HG02943 (cell line): Measurements from ENCODE around the gene SUCLG2.
"Not testable (repeated sequence)": the region's sequence is repeated elsewhere in the genome, so short reads cannot be mapped to it uniquely, and the experiment has no call there.

Source experiments
- ATAC-seq: cut with Tn5 transposase; IDR thresholded peaks from one replicate; pipeline ENCODE4 v1.9.1; 2021; ENCODE audit warnings: mild to moderate bottlenecking, low read depth, moderate library complexity; ENCODE audit not compliant: unreplicated experiment

Gene SUCLG2

DNA sequence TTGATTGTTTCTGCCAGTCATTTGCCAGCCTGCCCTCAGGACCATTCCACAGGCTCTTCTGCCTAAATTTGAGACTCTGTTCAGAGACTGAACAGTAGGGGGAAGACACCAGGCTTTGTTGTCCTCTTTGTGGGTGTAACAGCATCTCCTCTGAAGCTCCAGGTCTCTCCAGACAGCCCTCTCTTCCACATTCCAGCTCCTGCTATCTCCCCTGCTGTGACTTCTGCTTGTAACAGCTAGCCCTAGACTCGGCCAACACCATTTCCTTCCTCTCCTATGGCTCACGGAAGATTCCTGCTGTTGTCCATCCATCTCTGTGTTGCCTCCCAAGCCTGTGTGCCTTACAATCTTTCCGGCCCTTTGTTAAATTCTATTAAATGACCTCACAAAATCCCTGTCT, 40.2 kb downstream of the SUCLG2 start:
- ATAC-seq = no peak

- ATAC-seq = no peak
Measured at GRCh38 chr3:67610458-67610857, 44.0 kb downstream of the SUCLG2 start.

- no peak for ATAC-seq
Measured at GRCh38 chr3:67609709-67610108, 44.7 kb downstream of the SUCLG2 start.

GRCh38 chr3:67608034-67608433, 46.4 kb downstream of the SUCLG2 start:
- no peak for ATAC-seq

- ATAC-seq = no peak
Measured at GRCh38 chr3:67605377-67605776, 49.0 kb downstream of the SUCLG2 start.

DNA sequence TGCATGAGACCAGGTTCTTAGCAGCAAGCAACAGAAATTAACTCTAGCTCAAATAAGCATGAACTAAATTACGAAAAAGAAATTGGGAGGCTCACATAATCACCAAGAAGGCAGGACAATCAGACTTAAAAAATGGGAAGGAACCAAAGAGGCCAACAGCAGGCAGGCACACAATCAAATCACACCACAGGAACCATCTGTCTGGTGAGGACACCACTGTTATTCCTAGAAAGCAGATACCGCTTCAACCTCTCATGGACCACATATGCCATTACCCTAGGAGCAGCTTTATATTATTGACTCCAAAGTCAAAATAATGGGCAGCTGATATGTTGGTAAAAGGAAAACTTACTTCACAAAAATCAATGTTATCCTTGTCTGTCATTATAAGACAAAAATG, 51.6 kb downstream of the SUCLG2 start:
- no peak for ATAC-seq

DNA sequence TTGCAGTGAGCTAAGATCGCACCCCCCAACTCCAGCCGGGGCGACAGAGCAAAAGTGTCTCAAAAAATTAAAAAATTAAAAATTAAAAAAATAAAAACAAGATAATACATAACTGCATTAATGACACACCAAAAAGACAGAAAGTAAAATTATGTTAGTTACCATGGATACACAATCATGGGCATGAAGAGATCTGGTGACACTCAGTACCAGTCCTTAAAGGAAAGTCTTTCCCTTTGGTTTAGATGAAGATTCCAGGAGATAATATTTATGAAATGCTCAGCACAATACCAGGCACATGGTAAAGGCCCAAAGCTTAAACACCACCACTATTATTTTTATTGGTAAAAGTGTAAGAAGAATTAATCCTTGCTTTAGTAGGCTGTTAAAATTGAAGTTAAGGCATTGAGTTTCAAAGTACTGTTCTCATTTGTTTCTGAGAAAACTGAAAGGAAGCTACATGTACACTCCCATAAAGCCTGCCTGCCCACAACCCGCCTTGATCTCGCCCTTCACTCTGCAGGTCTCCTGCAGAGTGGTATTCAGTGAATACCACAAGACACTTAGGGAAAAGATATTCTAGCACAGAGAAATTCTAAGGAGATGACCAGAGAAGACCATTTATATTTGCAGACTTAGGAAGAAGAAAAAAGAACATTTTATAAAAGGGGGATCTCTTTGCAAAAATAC, 52.3 kb downstream of the SUCLG2 start:
- ATAC-seq = no peak

- ATAC-seq = no peak
Measured at GRCh38 chr3:67601385-67601784, 53.0 kb downstream of the SUCLG2 start.

- ATAC-seq = no peak
Measured at GRCh38 chr3:67599821-67600220, 54.6 kb downstream of the SUCLG2 start.

DNA sequence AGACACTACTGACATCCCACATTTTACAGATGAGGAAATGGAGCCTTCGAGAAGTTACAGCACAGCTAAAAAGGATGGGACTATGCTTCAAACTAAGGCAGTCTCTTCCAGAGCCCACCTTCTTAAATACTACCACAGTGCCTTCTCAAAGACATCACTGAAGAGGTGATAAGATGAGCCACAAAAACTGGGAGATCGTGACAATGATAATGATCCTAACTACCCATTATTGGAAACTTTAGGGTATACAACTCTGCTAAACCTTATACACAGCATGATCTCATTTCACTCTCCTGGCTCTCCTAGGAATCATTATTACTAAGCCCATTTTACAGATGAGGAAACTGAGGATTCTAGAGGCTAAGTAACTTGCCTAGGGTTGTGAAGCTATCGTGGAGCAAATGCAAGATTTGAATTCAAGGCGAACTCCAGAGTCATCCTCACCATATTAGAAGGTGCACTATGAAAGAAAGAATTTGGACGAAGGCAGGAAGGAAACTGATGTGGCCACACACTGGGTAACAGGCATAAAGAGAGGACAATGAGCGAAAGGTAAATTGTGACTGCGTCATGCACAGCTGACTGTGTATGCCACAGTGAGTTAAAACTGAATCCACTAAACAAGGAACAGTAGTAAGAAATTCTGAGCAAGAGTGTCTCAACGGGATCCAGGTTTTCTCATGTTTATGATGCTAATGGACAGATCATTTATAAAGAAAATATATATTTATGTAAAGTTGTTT, 55.4 kb downstream of the SUCLG2 start:
- ATAC-seq = no peak

GRCh38 chr3:67595424-67595823, 59.0 kb downstream of the SUCLG2 start:
- no peak for ATAC-seq

DNA sequence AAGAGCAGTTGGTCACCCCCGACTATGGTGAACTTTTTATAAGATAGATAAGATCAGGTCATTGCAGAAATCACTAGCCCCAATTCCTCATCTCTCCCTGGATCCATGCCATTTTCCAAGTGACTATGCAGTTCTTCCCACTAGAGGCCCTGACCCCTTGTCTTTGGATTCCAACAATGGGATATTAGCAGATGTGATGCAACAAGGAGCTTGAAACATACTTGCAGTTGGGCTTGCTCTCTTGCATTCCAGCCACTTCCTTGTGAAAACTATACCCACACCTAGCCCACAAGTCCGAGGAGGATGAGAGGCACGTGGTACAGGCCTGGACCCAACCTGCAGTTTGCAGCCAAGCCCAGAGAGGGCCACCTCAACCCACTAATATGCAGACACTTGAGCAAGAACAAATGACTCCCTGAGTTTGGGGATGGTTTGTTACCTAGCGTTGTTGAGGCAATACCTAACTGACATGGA, 60.6 kb downstream of the SUCLG2 start:
- no peak for ATAC-seq

DNA sequence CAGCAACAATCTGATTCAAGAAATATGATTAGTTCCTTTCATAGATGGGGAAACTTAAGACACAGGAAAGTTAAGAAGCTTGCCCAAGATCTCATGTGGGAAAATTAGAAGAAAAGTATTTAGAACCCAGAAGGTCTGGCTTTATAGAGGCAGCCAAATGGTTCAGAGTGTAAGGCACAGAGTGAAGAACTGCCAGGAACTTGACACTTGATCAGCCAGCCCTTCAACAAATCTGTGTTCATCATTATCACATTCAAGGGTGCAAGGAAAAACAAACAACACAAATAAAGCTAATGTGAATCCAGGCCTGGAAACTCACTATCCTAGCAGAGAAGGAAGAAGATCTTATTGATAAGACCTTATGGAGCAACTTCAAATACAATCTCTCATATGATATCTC, 62.4 kb downstream of the SUCLG2 start:
- no peak for ATAC-seq

- no peak for ATAC-seq
Measured at GRCh38 chr3:67587811-67588210, 66.6 kb downstream of the SUCLG2 start.

DNA sequence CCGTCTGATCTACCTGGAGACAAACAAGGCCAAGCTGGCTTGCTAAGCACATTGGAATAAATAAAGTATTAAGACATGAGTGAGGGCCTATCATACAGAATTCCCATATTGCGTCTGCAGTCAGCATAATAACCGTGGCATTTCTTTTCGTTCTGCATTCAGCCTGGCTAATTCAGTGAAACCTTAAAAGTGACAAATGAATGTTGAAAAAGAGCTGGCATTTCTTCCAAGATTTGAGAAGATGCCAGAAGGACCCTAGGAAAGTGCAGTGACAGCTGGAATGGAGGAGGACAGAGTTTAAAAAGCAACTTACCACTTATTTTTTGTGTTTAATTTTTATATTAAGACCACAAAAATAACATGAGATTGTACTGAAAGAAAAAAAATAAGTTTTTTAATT, 67.1 kb downstream of the SUCLG2 start:
- no peak for ATAC-seq

DNA sequence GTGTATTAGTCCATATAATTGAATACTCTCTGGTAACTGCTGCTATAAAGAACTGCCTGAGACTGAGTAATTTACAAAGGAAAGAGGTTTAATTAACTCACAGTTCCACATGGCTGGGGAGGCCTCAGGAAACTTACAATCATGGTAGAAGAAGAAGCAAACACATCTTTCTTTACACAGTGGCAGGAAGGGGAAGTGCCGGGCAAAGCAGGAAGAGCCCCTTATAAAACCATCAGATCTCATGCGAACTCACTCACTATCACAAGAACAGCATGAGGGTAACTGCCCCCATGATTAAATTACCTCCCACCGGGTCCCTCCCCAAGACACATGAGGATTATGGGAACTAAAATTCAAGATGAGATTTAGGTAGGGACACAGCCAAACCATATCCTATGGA, 69.8 kb downstream of the SUCLG2 start:
- not testable (repeated sequence) for ATAC-seq

DNA sequence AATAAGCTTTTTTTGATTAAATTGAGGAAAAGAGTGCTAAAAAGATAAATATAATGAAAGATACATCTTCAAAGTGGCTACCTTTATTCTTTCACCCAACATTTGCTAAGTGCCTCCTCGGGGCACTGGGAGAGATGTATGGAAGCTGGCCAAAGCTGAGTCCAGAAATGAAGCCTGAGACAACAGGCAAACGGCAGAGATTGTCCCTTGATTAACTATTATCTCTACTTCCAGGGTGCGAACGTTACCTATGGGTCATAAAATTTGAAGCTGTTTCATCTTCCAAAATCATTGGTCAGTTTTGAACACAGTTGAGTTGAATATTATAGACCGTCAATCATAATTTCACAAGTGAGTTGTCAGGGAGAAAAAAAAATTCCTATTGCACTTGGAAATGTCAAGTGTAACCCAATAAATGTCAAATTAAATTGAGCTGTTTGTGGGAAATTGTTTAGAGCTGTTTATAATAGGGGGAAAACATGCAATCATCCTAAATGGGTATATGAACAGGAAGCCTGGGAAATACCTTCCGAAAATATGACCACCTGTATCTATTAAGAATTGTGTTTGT, 73.9 kb downstream of the SUCLG2 start:
- no peak for ATAC-seq

DNA sequence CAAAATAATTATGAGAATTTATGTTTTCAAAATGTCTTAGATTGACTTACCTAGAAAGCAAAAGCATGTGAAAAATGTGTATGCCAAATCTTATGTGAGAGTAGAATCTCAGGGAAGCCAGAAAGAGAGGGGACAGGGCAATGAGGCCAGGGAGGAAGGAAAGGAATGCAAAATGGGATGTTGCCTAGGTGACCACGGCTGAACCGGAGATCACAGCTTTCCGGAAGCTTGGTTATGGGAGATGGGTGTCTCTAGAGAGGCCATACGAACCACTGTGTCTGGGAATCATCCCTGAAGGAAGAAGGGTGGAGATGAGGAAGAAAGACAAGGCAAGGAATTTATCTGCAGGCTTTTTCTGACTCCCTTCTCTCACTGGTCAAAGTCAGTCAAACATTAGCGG, 76.0 kb downstream of the SUCLG2 start:
- no peak for ATAC-seq

DNA sequence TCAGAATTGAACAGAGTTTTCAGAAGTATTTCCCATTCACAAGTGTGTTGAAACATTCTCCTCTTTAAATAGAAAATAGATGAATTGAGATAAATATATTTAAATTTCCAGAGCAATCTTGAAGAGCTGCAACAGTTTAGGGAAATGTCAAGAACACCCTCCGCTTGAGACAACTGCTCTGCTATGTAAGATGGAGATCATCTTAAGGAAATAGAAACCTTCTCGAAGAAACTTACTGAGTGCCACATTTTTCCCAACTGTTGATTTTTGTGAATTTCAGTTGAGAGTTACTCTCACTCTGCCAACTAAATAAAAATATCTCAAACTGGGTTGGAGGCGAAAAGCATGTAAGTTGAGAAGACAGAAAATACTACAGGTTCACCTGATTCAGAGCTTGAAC, 78.0 kb downstream of the SUCLG2 start:
- no peak for ATAC-seq

DNA sequence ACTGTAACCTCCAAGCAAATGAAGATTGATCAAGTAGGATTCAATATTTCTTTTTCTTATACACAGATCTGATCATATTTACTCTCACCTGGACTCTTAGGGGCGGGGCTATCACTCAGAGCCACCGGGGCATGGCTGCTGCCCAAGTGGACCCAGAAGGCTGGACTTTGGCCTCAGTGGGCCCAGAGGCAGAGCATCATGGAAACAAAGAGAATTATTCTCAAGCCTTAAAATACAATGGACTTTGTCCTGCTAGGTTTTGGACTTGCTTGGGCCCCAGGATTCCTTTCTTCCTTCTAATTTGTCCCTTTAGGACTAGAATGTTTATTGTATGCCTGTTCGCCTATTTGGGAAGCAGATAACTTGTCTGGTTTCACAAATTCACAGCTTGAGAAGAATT, 85.1 kb downstream of the SUCLG2 start:
- ATAC-seq = no peak

- no peak for ATAC-seq
Measured at GRCh38 chr3:67567893-67568292, 86.5 kb downstream of the SUCLG2 start.

DNA sequence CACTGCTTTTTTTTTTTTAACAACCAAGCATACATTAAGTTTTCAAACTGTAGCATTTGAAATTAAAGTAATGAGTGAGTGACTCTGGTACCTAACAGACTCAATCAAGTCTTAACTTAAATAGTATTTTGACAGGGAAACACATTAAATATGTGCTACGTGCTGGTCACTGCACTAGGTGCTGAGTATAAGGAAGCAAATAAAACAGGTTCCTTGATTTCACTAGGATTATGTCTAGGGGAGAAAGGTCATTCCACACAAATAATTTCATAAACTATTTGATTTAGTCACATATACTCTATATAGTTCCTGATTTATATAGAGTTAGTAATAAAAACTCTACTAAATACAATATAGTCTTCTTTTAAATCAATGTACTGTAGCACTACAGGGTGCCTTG, 89.4 kb downstream of the SUCLG2 start:
- no peak for ATAC-seq
